ENCODE results near the gene PLAGL2.
"Not testable (repeated sequence)": the region's sequence is repeated elsewhere in the genome, so short reads cannot be mapped to it uniquely, and the experiment has no call there.

- TF ChIP-seq, protein P1, sequence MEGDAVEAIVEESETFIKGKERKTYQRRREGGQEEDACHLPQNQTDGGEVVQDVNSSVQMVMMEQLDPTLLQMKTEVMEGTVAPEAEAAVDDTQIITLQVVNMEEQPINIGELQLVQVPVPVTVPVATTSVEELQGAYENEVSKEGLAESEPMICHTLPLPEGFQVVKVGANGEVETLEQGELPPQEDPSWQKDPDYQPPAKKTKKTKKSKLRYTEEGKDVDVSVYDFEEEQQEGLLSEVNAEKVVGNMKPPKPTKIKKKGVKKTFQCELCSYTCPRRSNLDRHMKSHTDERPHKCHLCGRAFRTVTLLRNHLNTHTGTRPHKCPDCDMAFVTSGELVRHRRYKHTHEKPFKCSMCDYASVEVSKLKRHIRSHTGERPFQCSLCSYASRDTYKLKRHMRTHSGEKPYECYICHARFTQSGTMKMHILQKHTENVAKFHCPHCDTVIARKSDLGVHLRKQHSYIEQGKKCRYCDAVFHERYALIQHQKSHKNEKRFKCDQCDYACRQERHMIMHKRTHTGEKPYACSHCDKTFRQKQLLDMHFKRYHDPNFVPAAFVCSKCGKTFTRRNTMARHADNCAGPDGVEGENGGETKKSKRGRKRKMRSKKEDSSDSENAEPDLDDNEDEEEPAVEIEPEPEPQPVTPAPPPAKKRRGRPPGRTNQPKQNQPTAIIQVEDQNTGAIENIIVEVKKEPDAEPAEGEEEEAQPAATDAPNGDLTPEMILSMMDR (conservative IDR thresholded peaks at IDR 0.05; ENCODE audit: low read length), result not testable (repeated sequence)
- not testable (repeated sequence) for TF ChIP-seq EZH2phosphoT487 (IDR thresholded peaks at IDR 0.05; ENCODE audit: borderline replicate concordance)
Measured at GRCh38 chr20:32193336-32193735, 14.2 kb downstream of the PLAGL2 start.
